ENCODE results near the gene ACAA1. TPM values are rescaled to one million over a fixed set of nuclear protein-coding genes. Genes with fewer than 3 reads are reported as not detected.

ACAA1 gene
- total and polyA plus RNA-seq, 2 of the 13 experiments (the other 11 are each of a cell fraction or from before 2014, with no cell fraction given), result 60.8 to 188 TPM

GRCh38 chr3:38168151-38169026, 31.5 kb upstream of the ACAA1 start:
- ChIA-PET CTCF (ENCODE audit: low intra/inter-chr PET ratio, low total read pairs) (no interaction called here), POLR2A (interaction anchor here (4.0 kb wide), 1 partner anchor 35 kb away, joined by 36 read pairs; no protein-coding TSS in a partner anchor)
- H3K27ac ChIP-seq (ENCODE audit: extremely low read length, insufficient read depth, low read length), result no peak overlapping the region
- H3K27me3 ChIP-seq (ENCODE audit: control insufficient read depth in 1 of 2, insufficient read depth in 2 of 2, low read length in 2 of 2), result no peaks in the 10 kb centered on the region; a peak in 1 of 5 replicates
- peaks cover 76% of the 10 kb centered on the region for H3K79me2 ChIP-seq (ENCODE audit: insufficient read depth, low read length)
- H3K4me2 ChIP-seq (ENCODE audit: low read depth, low read length), result peak overlapping the region; percentile 86
- FAIRE-seq (no peak), DNase-seq (ENCODE audit: low spot score) (no peak), ATAC-seq (no peak)
- H2AFZ ChIP-seq (ENCODE audit: low read length), result no peak overlapping the region
- no peak overlapping the region for H3K9ac ChIP-seq (ENCODE audit: insufficient read depth, low read depth, low read length)
- no peaks in the 10 kb centered on the region; a peak in 1 of 5 replicates for H3K36me3 ChIP-seq (replicated peaks in 1 of 2; ENCODE audit: control insufficient read depth in 1 of 2, insufficient read depth in 2 of 2, low read length in 2 of 2)
- peaks cover 60% of the 10 kb centered on the region for H3K4me1 ChIP-seq (ENCODE audit: insufficient read depth, low read length)
- peaks cover 21% of the 10 kb centered on the region for H4K20me1 ChIP-seq (ENCODE audit: insufficient read depth, low read length)
- intact Hi-C loops (cut with micrococcal nuclease; ENCODE audit: unreplicated experiment), result no loop called here
- in situ Hi-C loops (cut with HindIII; ENCODE audit: extremely low pct_ligation_motif_present, low pct_unique_long_range_greater_than_20kb), result no loop called here
- 96% methylated on average over 4 of the region's 4 CpGs for WGBS (ENCODE audit: low lambda C conversion rate)
- H3K4me3 ChIP-seq (replicated peaks in 1 of 3; ENCODE audit: insufficient read depth in 1 of 3, low read depth in 2 of 3, low read length in 3 of 3), result no peak overlapping the region; a peak in 1 of 6 replicates
- BruUV-seq (replicated peaks), result TSS peak; percentile 39
- H3K9me3 ChIP-seq (ENCODE audit: low read length), result no peaks in the 10 kb centered on the region
- TF ChIP-seq ZNF740 (CRISPR knock-in tag; IDR thresholded peaks at IDR 0.05), result no peak
- TF ChIP-seq ZGPAT (CRISPR knock-in tag; IDR thresholded peaks at IDR 0.05), result no peak
- no peak for TF ChIP-seq ZNF646 (CRISPR knock-in tag; IDR thresholded peaks at IDR 0.05)
- no peak for TF ChIP-seq KDM1A (CRISPR knock-in tag; IDR thresholded peaks at IDR 0.05)
- no peak for TF ChIP-seq TOE1 (CRISPR knock-in tag; IDR thresholded peaks at IDR 0.05)
- no peak for TF ChIP-seq HNRNPH1 (optimal IDR thresholded peaks at IDR 0.05; ENCODE audit: low read depth, low read length)
- no peak for TF ChIP-seq TBX2 (CRISPR knock-in tag; IDR thresholded peaks at IDR 0.05; ENCODE audit: borderline replicate concordance)
- TF ChIP-seq THYN1 (CRISPR knock-in tag; IDR thresholded peaks at IDR 0.05; ENCODE audit: borderline replicate concordance, low read depth), result no peak
- TF ChIP-seq ZNF496 (CRISPR knock-in tag; IDR thresholded peaks at IDR 0.05; ENCODE audit: insufficient replicate concordance), result no peak
- TF ChIP-seq DMAP1 (CRISPR knock-in tag; IDR thresholded peaks at IDR 0.05), result no peak
- no peak for TF ChIP-seq ZBTB14 (CRISPR knock-in tag; IDR thresholded peaks at IDR 0.05)
- TF ChIP-seq SP4 (CRISPR knock-in tag; IDR thresholded peaks at IDR 0.05), result no peak
- TF ChIP-seq TOPORS (CRISPR knock-in tag; IDR thresholded peaks at IDR 0.05), result no peak
- no peak for TF ChIP-seq ZBTB21 (CRISPR knock-in tag; IDR thresholded peaks at IDR 0.05)
